SKM-1 treated with dmso at 0.1 percent for 144 hours (cell line): Measurements from ENCODE around the gene ARL17B.
"Not testable (repeated sequence)": the region's sequence is repeated elsewhere in the genome, so short reads cannot be mapped to it uniquely, and the experiment has no call there.

ENCODE experiments used
- DNase-seq: peaks from one replicate; lab custom pipeline; 2025; ENCODE audit not compliant: unreplicated experiment; lab: John Stamatoyannopoulos, UW

The ARL17B gene

DNA sequence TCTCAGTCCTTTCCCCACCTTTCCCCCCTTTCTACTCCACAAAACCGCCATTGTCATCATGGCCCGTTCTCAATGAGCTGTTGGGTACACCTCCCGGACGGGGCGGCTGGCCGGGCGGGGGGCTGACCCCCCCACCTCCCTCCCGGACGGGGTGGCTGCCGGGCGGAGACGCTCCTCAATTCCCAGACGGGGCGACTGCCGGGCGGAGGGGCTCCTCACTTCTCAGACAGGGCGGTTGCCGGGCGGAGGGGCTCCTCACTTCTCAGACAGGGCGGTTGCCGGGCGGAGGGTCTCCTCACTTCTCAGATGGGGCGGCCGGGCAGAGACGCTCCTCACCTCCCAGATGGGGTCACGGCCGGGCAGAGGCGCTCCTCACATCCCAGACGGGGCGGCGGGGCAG lies 108.8 kb downstream of the ARL17B start:
- not testable (repeated sequence) for DNase-seq

GRCh38 chr17:46249153-46249552 lies 112.4 kb downstream of the ARL17B start:
- DNase-seq: not testable (repeated sequence)

GRCh38 chr17:46244949-46245768 lies 116.4 kb downstream of the ARL17B start:
- DNase-seq: not testable (repeated sequence)

- not testable (repeated sequence) for DNase-seq
Measured at GRCh38 chr17:46244339-46244913, 117.1 kb downstream of the ARL17B start.

DNA sequence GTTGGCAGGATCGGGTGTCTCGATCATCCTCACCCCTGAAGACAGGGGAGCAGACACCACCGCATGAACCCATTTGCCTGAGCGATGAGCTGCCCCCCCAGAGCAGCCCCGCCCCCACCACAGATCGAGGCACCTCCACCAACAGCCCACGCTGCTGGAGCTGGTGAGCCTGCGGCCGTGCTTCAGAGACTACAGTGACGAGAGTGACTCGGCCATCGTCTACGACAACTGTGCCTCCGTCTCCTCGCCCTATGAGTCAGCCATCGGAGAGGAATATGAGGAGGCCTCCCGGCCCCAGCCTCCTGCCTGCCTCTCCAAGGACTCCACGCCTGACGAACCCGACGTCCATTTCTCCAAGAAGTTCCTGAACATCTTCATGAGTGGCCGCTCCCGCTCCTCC lies 117.6 kb downstream of the ARL17B start:
- DNase-seq: not testable (repeated sequence)

DNA sequence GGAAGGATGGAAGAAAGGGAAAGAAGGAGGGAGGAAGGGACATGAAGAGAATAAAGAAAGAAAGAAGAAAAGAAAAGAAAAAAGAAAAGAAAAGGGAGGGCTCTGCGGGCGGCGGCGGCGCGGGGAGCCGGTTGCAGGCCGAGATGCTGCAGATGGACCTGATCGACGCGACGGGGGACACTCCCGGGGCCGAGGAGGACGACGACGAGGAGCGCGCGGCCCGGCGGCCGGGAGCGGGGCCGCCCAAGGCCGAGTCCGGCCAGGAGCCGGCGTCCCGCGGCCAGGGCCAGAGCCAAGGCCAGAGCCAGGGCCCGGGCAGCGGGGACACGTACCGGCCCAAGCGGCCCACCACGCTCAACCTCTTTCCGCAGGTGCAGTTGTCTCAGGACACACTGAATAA lies 118.1 kb downstream of the ARL17B start:
- not testable (repeated sequence) for DNase-seq

GRCh38 chr17:46231359-46231758 lies 130.2 kb downstream of the ARL17B start:
- not testable (repeated sequence) for DNase-seq

DNA sequence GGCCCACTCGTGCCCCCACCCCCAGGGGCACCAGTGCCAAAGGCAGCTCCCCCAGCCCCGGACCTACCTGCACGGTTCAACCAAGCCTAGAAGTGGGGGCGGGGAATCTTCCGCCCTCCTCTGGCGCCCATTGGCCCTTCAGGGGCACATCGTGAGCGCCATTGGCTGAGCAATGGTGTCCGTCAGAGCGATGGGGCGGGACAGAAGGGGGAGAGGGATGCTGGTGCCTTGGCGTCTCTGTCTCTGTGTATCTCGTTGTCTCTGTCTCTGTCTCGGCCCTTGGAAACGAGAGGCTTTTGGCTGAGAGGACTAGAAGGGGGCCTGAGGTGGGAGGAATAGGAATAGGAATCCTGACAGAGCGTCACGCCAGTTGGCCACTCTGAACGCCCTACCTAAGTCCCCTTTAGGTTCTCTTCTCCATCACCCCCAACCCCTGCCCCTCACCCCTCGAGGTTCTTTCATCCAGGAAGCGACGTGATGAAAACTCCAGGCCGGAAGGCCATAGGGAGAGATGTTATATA lies 136.2 kb downstream of the ARL17B start:
- DNase-seq: peak; percentile 68

DNA sequence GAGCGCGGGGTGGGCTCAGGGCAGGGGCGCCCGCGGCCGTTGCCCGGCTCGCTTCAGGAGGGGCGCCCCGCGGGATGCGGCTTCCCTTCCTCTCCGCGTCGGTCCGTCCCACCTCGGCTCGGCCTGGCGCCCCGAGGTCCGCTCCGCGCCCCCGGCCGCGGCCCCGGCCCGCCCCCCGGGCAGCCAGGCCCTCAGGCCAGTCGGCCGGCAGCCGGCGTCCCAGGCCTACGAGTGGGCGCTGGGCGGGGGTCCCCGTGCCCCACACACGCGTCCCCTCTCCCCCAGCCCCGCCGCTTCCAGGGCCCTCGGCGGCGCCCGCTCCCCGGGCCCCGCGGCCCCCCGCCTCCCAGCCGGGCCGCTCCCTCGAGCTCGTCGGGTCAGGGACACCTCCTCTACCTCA lies 136.7 kb downstream of the ARL17B start:
- not testable (repeated sequence) for DNase-seq
